Activated CD4-positive, alpha-beta T cell treated with anti-CD3 and anti-CD28 coated beads, Interleukin-2, amount 10 ng/mL, durations not matched to agents 7 days and 5 days (primary cell): ENCODE measurements around the gene IKZF2. TPM values are rescaled to one million over a fixed set of nuclear protein-coding genes. Genes with fewer than 3 reads are reported as not detected.
"Not testable (repeated sequence)": the region's sequence is repeated elsewhere in the genome, so short reads cannot be mapped to it uniquely, and the experiment has no call there.

ENCODE experiments used
- CTCF ChIA-PET: fragments of 350-600 bp; sonication (Branson Sonifier 250); formaldehyde crosslinking; loops from one replicate; lab custom pipeline; 2021; ENCODE audit warnings: antibody characterized with exemption; lab: Charles Lee
- POLR2A ChIA-PET: fragments of 350-600 bp; sonication (Branson Sonifier 250); formaldehyde crosslinking; loops from one replicate; lab custom pipeline; 2021; ENCODE audit warnings: antibody characterized with exemption; lab: Charles Lee
- DNase-seq: peaks from one replicate; pipeline ENCODE4 v3.0.0-alpha.2; 2020
- H3K27ac Mint-ChIP-seq: one replicate; pipeline ENCODE4 v1.8.0; 2021; ENCODE audit warnings: mild to moderate bottlenecking, moderate library complexity, mixed read lengths
- H3K27me3 Mint-ChIP-seq: one replicate; pipeline ENCODE4 v1.8.0; 2021; ENCODE audit warnings: mixed read lengths
- H3K36me3 Mint-ChIP-seq: one replicate; pipeline ENCODE4 v1.8.0; 2021; ENCODE audit warnings: low read depth, mixed read lengths
- H3K4me1 Mint-ChIP-seq: one replicate; pipeline ENCODE4 v1.8.0; 2021; ENCODE audit warnings: mixed read lengths
- H3K4me3 Mint-ChIP-seq: one replicate; pipeline ENCODE4 v1.8.0; 2021; ENCODE audit warnings: mild to moderate bottlenecking, moderate library complexity, mixed read lengths
- H3K9me3 Mint-ChIP-seq: one replicate; pipeline ENCODE4 v1.8.0; 2021; ENCODE audit warnings: mixed read lengths
- total RNA-seq, 2 experiments: library from RNA; stranded (reverse); gene quantifications; one replicate each; pipeline ENCODE4 v1.2.3, GENCODE V29; 2021

Gene IKZF2
- total RNA-seq, 2 experiments from 2014 or later: 5.1 TPM

DNA sequence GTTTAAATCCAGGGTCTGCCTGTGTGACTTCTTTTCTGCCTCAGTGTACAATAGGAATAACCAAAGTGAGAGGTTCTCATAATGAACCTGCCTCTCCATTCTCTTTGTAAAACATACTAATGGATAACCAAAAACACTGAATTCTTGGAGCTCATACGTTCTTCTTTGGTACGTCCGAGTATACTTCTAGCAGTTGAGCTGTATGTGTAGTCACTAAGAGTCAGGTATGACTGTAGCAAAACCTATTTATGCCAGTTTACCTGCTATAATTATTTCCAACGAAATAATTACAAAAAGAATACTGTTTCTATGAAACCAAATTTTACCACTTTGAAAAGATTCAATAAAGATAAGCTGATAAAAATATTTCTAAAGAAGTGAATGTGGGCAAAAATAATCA lies 109.2 kb downstream of the IKZF2 start:
- no peak overlapping the region for H3K4me3 Mint-ChIP-seq
- no peak overlapping the region for H3K27ac Mint-ChIP-seq
- DNase-seq: no peak
- ChIA-PET POLR2A (no interaction called here), CTCF (interaction anchor here (0.6 to 0.8 kb wide), 2 partner anchors 24 to 41 kb away, joined by 3 read pairs; no protein-coding TSS in a partner anchor)
- H3K9me3 Mint-ChIP-seq: peaks cover 6% of the 10 kb centered on the region
- H3K27me3 Mint-ChIP-seq: no peaks in the 10 kb centered on the region
- H3K4me1 Mint-ChIP-seq: peaks cover 2% of the 10 kb centered on the region
- no peaks in the 10 kb centered on the region for H3K36me3 Mint-ChIP-seq

DNA sequence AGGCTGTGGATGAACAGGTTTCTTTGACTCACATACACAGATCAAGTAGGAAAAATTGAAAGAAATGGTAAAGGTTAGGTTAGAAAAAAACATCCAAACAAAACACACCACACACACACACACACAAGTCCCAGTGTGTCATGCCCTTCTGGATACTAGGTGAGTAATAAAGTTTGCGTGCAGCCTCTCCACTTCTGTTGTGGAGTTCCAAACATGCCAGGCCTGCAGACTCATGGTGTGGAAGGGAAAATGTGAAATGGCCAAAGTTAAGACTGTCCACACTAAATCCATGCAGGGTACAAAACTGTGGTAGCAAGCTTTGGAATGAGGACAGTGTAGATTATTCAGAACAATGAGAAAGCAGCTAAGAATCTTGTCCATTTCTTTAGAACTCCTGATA lies 114.6 kb downstream of the IKZF2 start:
- Mint-ChIP-seq H3K36me3 (no peaks in the 10 kb centered on the region), H3K4me1 (peaks cover 10% of the 10 kb centered on the region), H3K4me3 (no peak overlapping the region), H3K27ac (no peak overlapping the region), H3K9me3 (no peaks in the 10 kb centered on the region), H3K27me3 (no peaks in the 10 kb centered on the region)
- CTCF ChIA-PET: no interaction called here
- DNase-seq: no peak
- POLR2A ChIA-PET: no interaction called here

DNA sequence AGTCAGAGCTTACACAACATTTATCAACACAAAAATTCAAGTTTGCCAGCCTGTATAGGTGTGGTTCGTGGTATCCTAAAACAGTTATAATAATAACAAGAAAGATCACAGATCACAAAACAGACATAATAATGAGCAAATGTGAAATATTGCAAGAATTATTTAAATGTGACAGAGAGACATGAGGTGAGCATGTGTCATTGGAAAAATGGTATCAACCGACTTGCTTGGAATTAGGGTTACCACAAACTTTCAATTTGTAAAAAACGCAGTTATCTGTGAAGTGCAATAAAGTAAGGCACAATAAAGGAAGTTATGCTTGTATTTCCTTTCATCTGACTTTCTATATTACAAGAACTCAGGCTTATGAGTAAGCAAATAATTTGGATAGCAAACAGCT lies 116.8 kb downstream of the IKZF2 start:
- Mint-ChIP-seq H3K4me3 (no peak overlapping the region), H3K27ac (no peak overlapping the region), H3K4me1 (peaks cover 10% of the 10 kb centered on the region), H3K36me3 (no peaks in the 10 kb centered on the region), H3K27me3 (no peaks in the 10 kb centered on the region), H3K9me3 (no peaks in the 10 kb centered on the region)
- ChIA-PET POLR2A (no interaction called here), CTCF (interaction anchor here (0.5 kb wide), 1 partner anchor 13 kb away, joined by 5 read pairs; no protein-coding TSS in a partner anchor)
- DNase-seq: no peak

DNA sequence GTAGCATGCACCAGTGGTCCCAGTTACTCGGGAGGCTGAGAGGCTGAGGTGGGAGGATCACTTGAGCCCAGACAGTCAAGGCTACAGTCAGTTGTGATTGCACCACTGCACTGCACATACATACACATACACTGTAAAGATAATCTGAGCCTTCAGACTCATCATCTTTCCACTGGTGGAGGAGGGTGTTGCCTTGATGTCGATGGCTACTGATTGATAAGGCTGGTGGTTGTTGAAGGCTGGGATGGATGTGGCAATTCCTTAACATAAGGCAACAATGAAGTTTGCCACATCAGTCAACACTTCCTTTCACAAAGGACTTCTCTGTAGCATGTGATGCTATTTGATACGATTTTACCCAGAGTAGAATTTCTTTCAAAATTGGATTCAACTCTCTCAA lies 118.8 kb downstream of the IKZF2 start:
- CTCF ChIA-PET: no interaction called here
- H3K4me1 Mint-ChIP-seq: peaks cover 9% of the 10 kb centered on the region

DNA sequence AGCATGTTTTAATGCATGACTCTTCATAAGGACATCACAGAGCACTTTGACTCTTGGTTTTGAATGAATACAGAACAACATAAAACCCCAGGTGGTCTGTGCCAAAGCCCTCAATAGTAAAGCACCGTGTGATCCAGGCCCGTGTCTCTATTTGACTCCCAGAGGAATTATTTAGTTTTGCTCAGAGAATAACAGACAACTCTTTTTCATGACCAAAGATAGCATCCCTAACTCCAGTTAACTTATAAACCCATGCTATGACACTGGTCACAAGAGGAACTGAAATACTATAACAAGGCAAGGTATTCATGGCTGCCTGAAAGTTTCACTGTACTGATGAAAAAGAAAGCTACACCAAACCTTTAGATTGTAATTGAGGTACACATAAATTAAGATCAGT lies 128.4 kb downstream of the IKZF2 start:
- Mint-ChIP-seq H3K4me3 (no peak overlapping the region), H3K27ac (no peak overlapping the region), H3K9me3 (peaks cover 2% of the 10 kb centered on the region), H3K27me3 (peaks cover 12% of the 10 kb centered on the region), H3K4me1 (peaks cover 8% of the 10 kb centered on the region), H3K36me3 (peaks cover 7% of the 10 kb centered on the region)
- POLR2A ChIA-PET: no interaction called here
- CTCF ChIA-PET: interaction anchor here (0.6 kb wide), 1 partner anchor 49 kb away, joined by 3 read pairs; no protein-coding TSS in a partner anchor
- DNase-seq: no peak

More for the DNA sequence above, 118.8 kb downstream of the IKZF2 start:
- Mint-ChIP-seq H3K27ac (no peak overlapping the region), H3K36me3 (no peaks in the 10 kb centered on the region), H3K4me3 (no peak overlapping the region), H3K9me3 (no peaks in the 10 kb centered on the region), H3K27me3 (no peaks in the 10 kb centered on the region)
- POLR2A ChIA-PET: no interaction called here
- no peak for DNase-seq

DNA sequence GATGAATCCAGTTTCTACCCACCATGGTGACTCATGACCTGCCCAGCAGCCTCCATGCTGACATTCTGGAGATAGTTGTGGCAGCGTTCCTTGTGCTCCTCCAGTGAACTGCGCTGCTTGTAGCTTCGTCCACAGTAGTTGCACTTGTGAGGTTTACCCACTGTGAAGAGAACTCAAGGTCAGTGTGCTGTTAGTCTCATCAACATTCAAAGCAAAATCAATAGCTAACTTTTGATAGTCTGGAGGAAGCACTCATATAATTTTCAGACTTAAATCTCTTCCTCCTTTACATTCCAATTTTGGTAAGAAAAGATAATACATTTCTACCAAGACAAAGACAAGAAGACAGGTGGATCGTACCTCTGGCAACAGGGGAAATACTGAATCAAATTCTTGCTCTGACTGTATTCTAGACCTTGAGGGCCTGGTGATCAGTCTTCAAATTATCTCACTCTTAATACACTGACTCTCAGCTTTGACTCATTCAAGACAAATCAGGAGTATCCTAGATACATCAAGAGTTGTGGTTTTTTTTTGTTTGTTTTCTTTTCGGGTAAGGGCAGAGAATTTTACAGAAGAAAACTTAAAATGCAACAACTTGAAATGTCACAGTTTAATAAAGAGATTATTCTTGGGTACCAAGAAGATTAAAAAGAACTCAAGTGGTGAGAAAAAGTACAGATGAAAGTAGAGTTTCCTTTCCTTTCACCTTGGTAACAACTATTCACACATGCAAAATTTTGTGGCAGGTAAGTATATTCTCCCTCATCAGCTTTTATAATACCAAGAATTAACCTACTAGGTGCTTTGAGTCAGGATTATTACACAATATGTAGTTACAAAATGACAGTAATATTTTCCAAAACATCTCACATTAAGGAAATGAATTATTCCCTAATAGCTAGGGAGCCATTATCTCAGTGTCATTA lies 129.2 kb downstream of the IKZF2 start:
- CTCF ChIA-PET: interaction anchor here (0.6 kb wide), 3 partner anchors 12 to 149 kb away, joined by 3 to 5 read pairs (median 3); no protein-coding TSS in a partner anchor
- DNase-seq: no peak
- Mint-ChIP-seq H3K4me1 (peaks cover 13% of the 10 kb centered on the region), H3K36me3 (peaks cover 10% of the 10 kb centered on the region), H3K4me3 (no peak overlapping the region), H3K27me3 (peaks cover 18% of the 10 kb centered on the region), H3K9me3 (peaks cover 6% of the 10 kb centered on the region), H3K27ac (no peak overlapping the region)
- POLR2A ChIA-PET: no interaction called here

DNA sequence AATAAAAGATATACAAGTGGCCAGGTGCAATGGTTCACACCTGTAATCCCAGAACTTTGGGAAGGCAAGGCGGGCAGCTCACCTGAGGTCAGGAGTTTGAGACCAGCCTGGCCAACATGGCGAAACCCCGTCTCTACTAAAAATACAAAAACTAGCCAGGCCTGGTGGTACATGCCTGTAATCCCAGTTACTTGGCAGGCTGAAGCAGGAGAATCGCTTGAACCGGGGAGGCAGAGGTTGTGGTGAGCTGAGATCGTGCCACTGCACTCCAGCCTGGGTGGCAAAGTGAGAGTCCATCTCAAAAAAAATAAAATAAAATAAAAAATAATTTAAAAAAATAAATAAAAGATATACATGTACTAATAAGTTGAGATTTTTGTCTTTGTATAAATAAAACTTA lies 130.5 kb downstream of the IKZF2 start:
- H3K9me3 Mint-ChIP-seq, H3K27ac Mint-ChIP-seq, CTCF ChIA-PET, DNase-seq, H3K4me3 Mint-ChIP-seq, POLR2A ChIA-PET: not testable (repeated sequence)
- H3K36me3 Mint-ChIP-seq: peaks cover 11% of the 10 kb centered on the region
- peaks cover 24% of the 10 kb centered on the region for H3K4me1 Mint-ChIP-seq
- peaks cover 26% of the 10 kb centered on the region for H3K27me3 Mint-ChIP-seq

DNA sequence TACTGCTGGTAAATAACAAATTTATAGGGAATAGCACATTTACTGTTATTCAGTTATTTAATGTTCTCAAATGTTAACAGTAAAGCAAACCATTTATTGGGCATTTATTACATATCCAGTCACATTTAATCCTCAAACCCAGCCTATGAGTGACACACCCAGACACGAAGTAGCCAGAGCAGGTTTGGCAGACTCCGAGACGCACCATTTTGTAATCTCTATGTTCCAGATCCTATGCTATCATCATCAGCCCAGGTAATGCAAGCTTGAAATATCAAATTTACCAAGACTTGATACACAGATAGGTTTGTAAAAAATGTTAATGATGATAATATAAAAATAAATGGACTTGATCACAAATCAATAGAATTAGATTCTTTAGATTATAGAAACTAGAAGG lies 131.1 kb downstream of the IKZF2 start:
- ChIA-PET CTCF (no interaction called here), POLR2A (no interaction called here)
- peaks cover 11% of the 10 kb centered on the region for H3K36me3 Mint-ChIP-seq
- H3K9me3 Mint-ChIP-seq: peaks cover 6% of the 10 kb centered on the region
- H3K27me3 Mint-ChIP-seq: peaks cover 26% of the 10 kb centered on the region
- H3K4me1 Mint-ChIP-seq: peaks cover 31% of the 10 kb centered on the region
- no peak for DNase-seq
- H3K27ac Mint-ChIP-seq: no peak overlapping the region
- H3K4me3 Mint-ChIP-seq: no peak overlapping the region

DNA sequence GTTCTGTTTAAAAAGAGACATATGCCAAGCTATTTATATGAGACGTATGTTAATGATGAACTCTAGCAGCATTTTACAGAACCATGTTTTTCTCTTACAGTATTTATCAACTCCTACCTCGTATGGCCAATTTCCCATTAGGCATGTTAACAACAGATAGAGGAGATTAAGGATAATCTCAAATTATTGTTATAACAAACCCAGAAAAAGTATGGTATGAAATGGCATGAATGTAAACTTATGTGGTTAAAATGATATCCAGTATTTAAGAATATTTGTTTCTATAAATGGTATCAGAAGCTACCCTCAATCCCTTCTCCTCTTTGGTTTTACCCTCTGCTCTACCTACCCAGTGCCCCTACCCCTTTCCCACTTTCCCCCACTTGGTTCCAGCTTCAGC lies 132.0 kb downstream of the IKZF2 start:
- Mint-ChIP-seq H3K4me1 (peaks cover 40% of the 10 kb centered on the region), H3K27ac (no peak overlapping the region), H3K9me3 (peaks cover 6% of the 10 kb centered on the region), H3K36me3 (peaks cover 11% of the 10 kb centered on the region), H3K27me3 (peaks cover 26% of the 10 kb centered on the region), H3K4me3 (no peak overlapping the region)
- ChIA-PET POLR2A (no interaction called here), CTCF (no interaction called here)
- no peak for DNase-seq

DNA sequence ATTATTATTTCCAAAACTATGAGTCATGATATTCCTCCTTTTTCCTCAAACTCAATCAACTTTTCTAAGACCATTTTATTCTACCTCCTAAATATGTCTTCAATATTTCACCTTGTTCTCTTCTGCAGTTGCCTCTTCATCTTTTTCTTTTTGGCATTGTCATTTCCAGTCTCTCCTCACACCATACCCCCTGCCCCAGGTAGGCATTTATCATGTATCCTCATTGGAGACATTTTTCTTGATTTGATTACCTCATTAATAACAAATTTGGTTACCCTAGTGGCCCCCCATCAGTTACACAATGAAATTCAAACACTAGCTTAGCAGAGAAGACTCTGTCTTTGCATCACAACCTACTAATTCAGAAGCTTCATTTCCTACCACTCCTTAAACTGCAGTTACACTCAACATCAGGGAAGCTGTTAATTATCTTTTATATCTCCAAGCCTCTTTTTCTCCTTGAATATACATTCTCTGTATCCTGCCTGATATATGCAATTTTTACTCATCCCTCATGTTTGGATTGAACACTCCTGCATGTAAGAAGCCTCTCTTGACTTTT lies 133.0 kb downstream of the IKZF2 start:
- Mint-ChIP-seq H3K27ac (no peak overlapping the region), H3K36me3 (peaks cover 11% of the 10 kb centered on the region), H3K4me3 (no peak overlapping the region), H3K4me1 (peaks cover 47% of the 10 kb centered on the region), H3K27me3 (peaks cover 26% of the 10 kb centered on the region), H3K9me3 (peaks cover 6% of the 10 kb centered on the region)
- ChIA-PET POLR2A (no interaction called here), CTCF (interaction anchor here (0.7 to 1.1 kb wide), 2 partner anchors 24 to 56 kb away, joined by 3 read pairs; no protein-coding TSS in a partner anchor)
- no peak for DNase-seq

DNA sequence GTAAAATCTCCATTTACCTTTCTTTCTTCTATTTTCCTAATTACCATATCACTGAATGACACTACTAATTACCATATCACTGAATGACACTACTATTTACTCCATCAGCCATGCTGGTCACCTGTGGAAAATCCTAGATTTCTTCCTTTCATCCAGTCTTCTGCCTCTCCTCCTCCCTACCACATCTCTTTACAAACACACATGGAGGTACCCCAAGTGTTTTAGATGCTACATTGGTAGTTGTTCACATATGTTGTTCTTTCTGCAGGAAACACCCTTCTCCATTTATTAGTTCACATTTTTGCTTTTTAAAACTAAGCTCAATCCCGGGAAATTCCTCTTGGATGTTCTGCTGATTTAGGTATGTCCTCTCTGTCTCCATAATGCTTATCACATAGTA lies 134.0 kb downstream of the IKZF2 start:
- Mint-ChIP-seq H3K27me3 (peaks cover 28% of the 10 kb centered on the region), H3K4me3 (no peak overlapping the region), H3K27ac (no peak overlapping the region), H3K9me3 (peaks cover 6% of the 10 kb centered on the region), H3K36me3 (peaks cover 11% of the 10 kb centered on the region), H3K4me1 (peaks cover 47% of the 10 kb centered on the region)
- DNase-seq: no peak
- ChIA-PET POLR2A (no interaction called here), CTCF (no interaction called here)

DNA sequence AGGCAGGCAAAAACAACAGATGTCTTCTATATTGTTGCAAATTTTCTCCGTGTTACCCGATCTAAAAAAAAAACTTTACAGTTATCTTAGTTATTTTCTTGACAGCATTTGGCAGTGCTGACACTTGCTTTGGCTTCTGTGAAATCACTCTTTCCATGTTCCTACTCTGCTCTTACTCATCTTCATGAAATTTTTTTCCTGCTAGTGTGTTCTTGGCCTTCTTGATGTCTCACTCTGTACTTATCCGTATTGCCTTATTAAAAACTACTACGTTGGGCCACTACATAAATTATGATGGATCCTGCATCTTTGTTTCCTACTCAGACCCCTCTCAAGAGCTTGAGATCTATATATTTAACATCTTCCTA lies 134.4 kb downstream of the IKZF2 start:
- POLR2A ChIA-PET: no interaction called here
- Mint-ChIP-seq H3K9me3 (peaks cover 6% of the 10 kb centered on the region), H3K4me3 (no peak overlapping the region), H3K27me3 (peaks cover 29% of the 10 kb centered on the region), H3K36me3 (peaks cover 11% of the 10 kb centered on the region), H3K4me1 (peaks cover 43% of the 10 kb centered on the region), H3K27ac (no peak overlapping the region)
- no peak for DNase-seq
- CTCF ChIA-PET: no interaction called here
